Fibroblast of lung (primary cell): ENCODE results near the gene ATP8A2. TPM values are rescaled to one million over a fixed set of nuclear protein-coding genes. Genes with fewer than 3 reads are reported as not detected.
A peak's percentile ranks its signal among the peaks of the same experiment; 100 is the strongest.

Experiments
- DNase-seq, 2 donors: peaks; one replicate each; pipeline versions ENCODE4 v3.0.0 to v3.0.0-alpha.2; 2010; ENCODE audit warnings: low read depth in 2 of 2
- H2AFZ ChIP-seq: 2 replicates; pipeline ENCODE4 v1.5.1; 2012; ENCODE audit warnings: low read length, control low read depth, inconsistent platforms
- H3K27ac ChIP-seq: 2 replicates; pipeline ENCODE4 v1.5.1; 2011; ENCODE audit warnings: low read length, control low read depth; ENCODE audit not compliant: insufficient read depth
- H3K27me3 ChIP-seq: 2 replicates; pipeline ENCODE4 v1.5.1; 2011; ENCODE audit warnings: mild to moderate bottlenecking, low read length; ENCODE audit not compliant: control insufficient read depth, insufficient read depth
- H3K36me3 ChIP-seq: 2 replicates; pipeline ENCODE4 v1.5.1; 2011; ENCODE audit warnings: low read length; ENCODE audit not compliant: control insufficient read depth, insufficient read depth
- H3K4me1 ChIP-seq: 2 replicates; pipeline ENCODE4 v1.5.1; 2011; ENCODE audit warnings: low read length; ENCODE audit not compliant: control insufficient read depth, insufficient read depth; ENCODE audit errors: extremely low read depth
- H3K4me2 ChIP-seq: 2 replicates; pipeline ENCODE4 v1.5.1; 2011; ENCODE audit warnings: low read length, control low read depth; ENCODE audit not compliant: insufficient read depth; ENCODE audit errors: extremely low read depth
- H3K4me3 ChIP-seq, 4 experiments: fragments of 200-600 bp in 1 of 4; sonication (generic) in 1 of 4; replicated peaks in 1 of 4; 2 replicates each; pipeline ENCODE4 v1.5.1; 2011 to 2016; ENCODE audit warnings: low read length in 4 of 4, low read depth in 3 of 4, mild to moderate bottlenecking in 3 of 4, control low read depth in 2 of 4, inconsistent platforms in 1 of 4, mixed read lengths in 1 of 4; ENCODE audit not compliant: insufficient read depth in 1 of 4; ENCODE audit errors: control extremely low read depth in 1 of 4
- H3K79me2 ChIP-seq: 2 replicates; pipeline ENCODE4 v1.5.1; 2012; ENCODE audit warnings: mild to moderate bottlenecking, low read length, inconsistent platforms; ENCODE audit not compliant: control insufficient read depth, insufficient read depth
- H3K9ac ChIP-seq: 2 replicates; pipeline ENCODE4 v1.5.1; 2011; ENCODE audit warnings: mild to moderate bottlenecking, low read length, control low read depth; ENCODE audit not compliant: insufficient read depth
- H3K9me3 ChIP-seq: 2 replicates; pipeline ENCODE4 v1.5.1; 2012; ENCODE audit warnings: low read depth, low read length; ENCODE audit not compliant: control insufficient read depth, insufficient read depth
- H4K20me1 ChIP-seq: 2 replicates; pipeline ENCODE4 v1.5.1; 2011; ENCODE audit warnings: low read length; ENCODE audit not compliant: control insufficient read depth, insufficient read depth; ENCODE audit errors: extremely low read depth
- EZH2 ChIP-seq: IDR thresholded peaks from 2 replicates; pipeline ENCODE4 v1.5.1; 2012; ENCODE audit warnings: low read length, control low read depth, mild to moderate bottlenecking; ENCODE audit errors: missing control alignments
- polyA plus RNA-seq, 2 donors: library from polyadenylated mRNA; depleted of rRNA in 1 of 2; stranded (reverse) in 1 of 2; unstranded in 1 of 2; fragments of >200 nt; gene quantifications; 2 replicates each; pipeline ENCODE4 v1.2.1, GENCODE V29; 2011 to 2012; ENCODE audit warnings: missing spikeins in 1 of 2
- total RNA-seq: library from RNA; depleted of rRNA; stranded (reverse); fragments of >200 nt; gene quantifications from 2 replicates; pipeline ENCODE4 v1.2.1, GENCODE V29; 2014
- TF ChIP-seq, protein P1 (sequence below), 2 donors: IDR thresholded peaks in 1 of 2; conservative IDR thresholded peaks in 1 of 2; 1 replicate in 1 of 2; 2 replicates in 1 of 2; pipeline ENCODE4 v1.5.1; 2011 to 2012; ENCODE audit warnings: low read length in 2 of 2, control low read depth in 1 of 2, inconsistent platforms in 1 of 2, low read depth in 1 of 2, mild to moderate bottlenecking in 1 of 2

Gene ATP8A2
- total and polyA plus RNA-seq, 2 donors (not counting 1 experiment from before 2014, with no cell fraction given): under 0.01 to 0.01 TPM

DNA sequence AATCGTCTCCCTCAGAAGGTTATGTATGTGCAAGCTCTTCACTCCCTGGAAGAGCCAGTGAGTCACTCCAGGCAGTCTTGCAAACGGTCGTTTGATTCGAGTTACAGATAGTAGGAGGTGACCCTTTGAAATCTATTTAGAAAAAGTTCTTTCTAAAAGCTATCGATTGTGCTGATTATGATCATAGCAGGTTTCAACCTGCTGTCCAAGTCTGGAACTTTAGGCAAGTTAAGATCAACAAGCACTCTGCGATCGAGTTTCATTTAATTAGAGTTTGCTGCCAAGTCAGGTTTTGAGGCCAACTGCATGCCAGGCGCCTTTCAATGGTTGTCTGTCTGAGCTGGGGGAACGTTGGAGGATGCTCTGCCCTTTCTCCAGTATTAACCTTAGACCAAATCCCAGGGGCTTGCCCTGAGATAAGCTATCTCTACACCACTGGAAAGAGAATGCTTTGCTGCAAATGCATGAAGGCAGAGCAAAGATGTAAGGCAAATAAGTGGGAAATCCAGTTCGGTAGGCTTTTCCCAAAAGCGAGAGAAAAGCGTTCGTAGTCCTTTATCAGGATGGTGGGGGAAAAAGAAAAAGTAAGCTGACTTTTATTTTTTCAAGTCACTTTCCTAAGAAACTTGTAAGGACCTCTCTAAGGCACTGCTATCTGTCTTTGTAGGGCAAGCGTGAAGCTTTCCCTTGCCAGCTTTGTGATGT lies 287.5 kb downstream of the ATP8A2 start:
- H3K36me3 ChIP-seq: no peaks in the 10 kb centered on the region
- no peaks in the 10 kb centered on the region for H3K9me3 ChIP-seq
- no peaks in the 10 kb centered on the region for H3K4me1 ChIP-seq
- H3K4me2 ChIP-seq: no peak overlapping the region
- H3K4me3 ChIP-seq: no peak overlapping the region
- H3K9ac ChIP-seq: no peak overlapping the region
- TF ChIP-seq EZH2: no peak
- TF ChIP-seq, protein P1, sequence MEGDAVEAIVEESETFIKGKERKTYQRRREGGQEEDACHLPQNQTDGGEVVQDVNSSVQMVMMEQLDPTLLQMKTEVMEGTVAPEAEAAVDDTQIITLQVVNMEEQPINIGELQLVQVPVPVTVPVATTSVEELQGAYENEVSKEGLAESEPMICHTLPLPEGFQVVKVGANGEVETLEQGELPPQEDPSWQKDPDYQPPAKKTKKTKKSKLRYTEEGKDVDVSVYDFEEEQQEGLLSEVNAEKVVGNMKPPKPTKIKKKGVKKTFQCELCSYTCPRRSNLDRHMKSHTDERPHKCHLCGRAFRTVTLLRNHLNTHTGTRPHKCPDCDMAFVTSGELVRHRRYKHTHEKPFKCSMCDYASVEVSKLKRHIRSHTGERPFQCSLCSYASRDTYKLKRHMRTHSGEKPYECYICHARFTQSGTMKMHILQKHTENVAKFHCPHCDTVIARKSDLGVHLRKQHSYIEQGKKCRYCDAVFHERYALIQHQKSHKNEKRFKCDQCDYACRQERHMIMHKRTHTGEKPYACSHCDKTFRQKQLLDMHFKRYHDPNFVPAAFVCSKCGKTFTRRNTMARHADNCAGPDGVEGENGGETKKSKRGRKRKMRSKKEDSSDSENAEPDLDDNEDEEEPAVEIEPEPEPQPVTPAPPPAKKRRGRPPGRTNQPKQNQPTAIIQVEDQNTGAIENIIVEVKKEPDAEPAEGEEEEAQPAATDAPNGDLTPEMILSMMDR (conservative IDR thresholded peaks at IDR 0.05 in 1 of 2, IDR thresholded peaks at IDR 0.05 in 1 of 2; ENCODE audit: low read depth in 1 of 2, low read length in 2 of 2): no peak
- no peaks in the 10 kb centered on the region for H3K79me2 ChIP-seq
- H3K27ac ChIP-seq: no peak overlapping the region
- no peak overlapping the region for H2AFZ ChIP-seq
- no peaks in the 10 kb centered on the region for H3K27me3 ChIP-seq
- H4K20me1 ChIP-seq: no peaks in the 10 kb centered on the region
- DNase-seq: peak; percentile 1 to 16

DNA sequence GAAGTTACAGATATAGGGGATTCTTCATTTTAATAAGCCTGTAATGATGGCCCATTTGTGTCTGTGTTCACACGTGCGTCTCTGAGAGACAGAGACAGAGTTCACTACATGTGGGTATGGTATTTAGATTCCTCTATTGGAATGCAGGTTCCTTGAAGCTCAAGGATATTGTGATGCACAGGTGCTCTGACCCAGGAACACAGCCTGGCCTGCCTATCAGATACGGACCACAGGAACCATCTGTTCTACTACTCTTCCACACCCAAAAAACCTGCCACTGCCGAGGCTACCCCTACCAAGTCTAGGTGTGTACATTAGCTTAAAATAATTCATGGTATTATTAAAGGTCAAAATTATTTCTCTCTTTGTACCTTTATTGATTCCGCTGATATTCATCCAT lies 289.2 kb downstream of the ATP8A2 start:
- no peak overlapping the region for H3K27ac ChIP-seq
- H3K4me2 ChIP-seq: no peak overlapping the region
- no peaks in the 10 kb centered on the region for H3K9me3 ChIP-seq
- H3K4me3 ChIP-seq: no peak overlapping the region
- no peaks in the 10 kb centered on the region for H3K36me3 ChIP-seq
- no peaks in the 10 kb centered on the region for H4K20me1 ChIP-seq
- H3K79me2 ChIP-seq: no peaks in the 10 kb centered on the region
- no peaks in the 10 kb centered on the region for H3K4me1 ChIP-seq
- TF ChIP-seq EZH2: no peak
- TF ChIP-seq, protein P1 (conservative IDR thresholded peaks at IDR 0.05 in 1 of 2, IDR thresholded peaks at IDR 0.05 in 1 of 2; ENCODE audit: low read depth in 1 of 2, low read length in 2 of 2): no peak
- H2AFZ ChIP-seq: no peak overlapping the region
- no peaks in the 10 kb centered on the region for H3K27me3 ChIP-seq
- no peak for DNase-seq
- H3K9ac ChIP-seq: no peak overlapping the region

DNA sequence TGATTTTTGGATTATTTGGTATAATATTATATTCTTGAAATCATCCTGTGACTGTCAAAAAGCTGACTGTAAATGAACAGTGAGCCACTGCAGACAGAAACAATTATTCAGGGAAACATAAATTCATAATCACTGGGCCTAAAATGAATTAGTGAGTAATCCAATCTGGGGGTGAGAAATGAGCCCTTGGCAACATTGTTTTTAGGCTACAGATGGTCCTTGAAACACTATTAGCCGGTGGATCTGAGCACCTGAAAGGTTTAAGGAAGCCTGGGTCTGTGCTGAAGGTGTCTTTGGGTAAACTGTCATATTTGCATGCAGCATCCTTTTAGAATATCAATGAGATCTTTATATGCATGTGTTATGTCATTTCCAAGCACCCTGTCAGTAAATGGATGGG lies 290.7 kb downstream of the ATP8A2 start:
- H3K36me3 ChIP-seq: no peaks in the 10 kb centered on the region
- no peak overlapping the region for H3K4me2 ChIP-seq
- H3K27me3 ChIP-seq: no peaks in the 10 kb centered on the region
- H3K27ac ChIP-seq: no peak overlapping the region
- no peaks in the 10 kb centered on the region for H4K20me1 ChIP-seq
- TF ChIP-seq EZH2: no peak
- TF ChIP-seq, protein P1 (conservative IDR thresholded peaks at IDR 0.05 in 1 of 2, IDR thresholded peaks at IDR 0.05 in 1 of 2; ENCODE audit: low read depth in 1 of 2, low read length in 2 of 2): no peak
- no peaks in the 10 kb centered on the region for H3K9me3 ChIP-seq
- no peak overlapping the region for H2AFZ ChIP-seq
- H3K4me1 ChIP-seq: no peaks in the 10 kb centered on the region
- no peak for DNase-seq
- no peak overlapping the region for H3K4me3 ChIP-seq
- no peak overlapping the region for H3K9ac ChIP-seq
- H3K79me2 ChIP-seq: no peaks in the 10 kb centered on the region
